Measurements from ENCODE around the gene PSPC1.

The PSPC1 gene

DNA sequence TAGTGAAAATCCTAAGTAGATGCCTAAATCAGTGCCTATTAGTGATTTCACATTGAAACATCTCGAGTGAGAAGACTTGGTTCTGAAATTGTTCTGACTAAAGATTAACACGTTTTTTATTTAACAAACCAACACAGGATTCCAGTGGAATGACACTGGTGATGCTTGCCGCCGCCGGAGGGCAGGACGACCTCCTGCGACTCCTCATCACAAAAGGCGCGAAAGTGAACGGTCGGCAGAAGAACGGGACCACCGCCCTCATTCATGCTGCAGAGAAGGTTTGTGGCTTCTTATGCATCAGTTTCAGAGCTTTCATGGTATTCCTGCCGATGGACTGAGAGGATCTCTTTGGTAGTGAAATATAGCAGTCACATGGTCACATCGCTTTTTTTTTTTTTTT lies 121.2 kb downstream of the PSPC1 start:
- ATAC-seq = no peak
- TF ChIP-seq ISL1 (CRISPR knock-in tag; IDR thresholded peaks at IDR 0.05) = no peak
- no peak for TF ChIP-seq RARB (CRISPR knock-in tag; IDR thresholded peaks at IDR 0.05)
- no peak for TF ChIP-seq PPARA (CRISPR knock-in tag; IDR thresholded peaks at IDR 0.05; ENCODE audit: borderline replicate concordance)
- TF ChIP-seq, protein P1, sequence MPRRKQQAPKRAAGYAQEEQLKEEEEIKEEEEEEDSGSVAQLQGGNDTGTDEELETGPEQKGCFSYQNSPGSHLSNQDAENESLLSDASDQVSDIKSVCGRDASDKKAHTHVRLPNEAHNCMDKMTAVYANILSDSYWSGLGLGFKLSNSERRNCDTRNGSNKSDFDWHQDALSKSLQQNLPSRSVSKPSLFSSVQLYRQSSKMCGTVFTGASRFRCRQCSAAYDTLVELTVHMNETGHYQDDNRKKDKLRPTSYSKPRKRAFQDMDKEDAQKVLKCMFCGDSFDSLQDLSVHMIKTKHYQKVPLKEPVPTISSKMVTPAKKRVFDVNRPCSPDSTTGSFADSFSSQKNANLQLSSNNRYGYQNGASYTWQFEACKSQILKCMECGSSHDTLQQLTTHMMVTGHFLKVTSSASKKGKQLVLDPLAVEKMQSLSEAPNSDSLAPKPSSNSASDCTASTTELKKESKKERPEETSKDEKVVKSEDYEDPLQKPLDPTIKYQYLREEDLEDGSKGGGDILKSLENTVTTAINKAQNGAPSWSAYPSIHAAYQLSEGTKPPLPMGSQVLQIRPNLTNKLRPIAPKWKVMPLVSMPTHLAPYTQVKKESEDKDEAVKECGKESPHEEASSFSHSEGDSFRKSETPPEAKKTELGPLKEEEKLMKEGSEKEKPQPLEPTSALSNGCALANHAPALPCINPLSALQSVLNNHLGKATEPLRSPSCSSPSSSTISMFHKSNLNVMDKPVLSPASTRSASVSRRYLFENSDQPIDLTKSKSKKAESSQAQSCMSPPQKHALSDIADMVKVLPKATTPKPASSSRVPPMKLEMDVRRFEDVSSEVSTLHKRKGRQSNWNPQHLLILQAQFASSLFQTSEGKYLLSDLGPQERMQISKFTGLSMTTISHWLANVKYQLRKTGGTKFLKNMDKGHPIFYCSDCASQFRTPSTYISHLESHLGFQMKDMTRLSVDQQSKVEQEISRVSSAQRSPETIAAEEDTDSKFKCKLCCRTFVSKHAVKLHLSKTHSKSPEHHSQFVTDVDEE (CRISPR knock-in tag; IDR thresholded peaks at IDR 0.05) = no peak
- TF ChIP-seq CREB5 (CRISPR knock-in tag; IDR thresholded peaks at IDR 0.05; ENCODE audit: low read depth) = no peak
- TF ChIP-seq ZNF70 (CRISPR knock-in tag; IDR thresholded peaks at IDR 0.05) = no peak
- TF ChIP-seq TCF4 (CRISPR knock-in tag; IDR thresholded peaks at IDR 0.05; ENCODE audit: borderline replicate concordance) = no peak
- TF ChIP-seq GLIS3 (CRISPR knock-in tag; IDR thresholded peaks at IDR 0.05) = no peak
- TF ChIP-seq TOX (CRISPR knock-in tag; IDR thresholded peaks at IDR 0.05; ENCODE audit: borderline replicate concordance) = no peak
- no peak for TF ChIP-seq OSR1 (CRISPR knock-in tag; IDR thresholded peaks at IDR 0.05)

GRCh38 chr13:19661126-19661525 lies 121.6 kb downstream of the PSPC1 start:
- no peak for ATAC-seq
- no peak for TF ChIP-seq ZNF565 (CRISPR knock-in tag; conservative IDR thresholded peaks at IDR 0.05; ENCODE audit: low read depth)
- no peak for TF ChIP-seq ZC3H10 (CRISPR knock-in tag; IDR thresholded peaks at IDR 0.05)
- no peak for TF ChIP-seq GLIS3 (CRISPR knock-in tag; IDR thresholded peaks at IDR 0.05)
- TF ChIP-seq ZFP30 (CRISPR knock-in tag; IDR thresholded peaks at IDR 0.05) = no peak
- TF ChIP-seq PPARA (CRISPR knock-in tag; IDR thresholded peaks at IDR 0.05; ENCODE audit: borderline replicate concordance) = no peak
- TF ChIP-seq ISL1 (CRISPR knock-in tag; IDR thresholded peaks at IDR 0.05) = no peak
- TF ChIP-seq ZNF70 (CRISPR knock-in tag; IDR thresholded peaks at IDR 0.05) = no peak

GRCh38 chr13:19658831-19659230 lies 123.9 kb downstream of the PSPC1 start:
- ATAC-seq = no peak
- TF ChIP-seq ESRRG (CRISPR knock-in tag; IDR thresholded peaks at IDR 0.05) = no peak
- TF ChIP-seq, protein P1 (CRISPR knock-in tag; IDR thresholded peaks at IDR 0.05) = no peak
- no peak for TF ChIP-seq TCF4 (CRISPR knock-in tag; IDR thresholded peaks at IDR 0.05; ENCODE audit: borderline replicate concordance)

DNA sequence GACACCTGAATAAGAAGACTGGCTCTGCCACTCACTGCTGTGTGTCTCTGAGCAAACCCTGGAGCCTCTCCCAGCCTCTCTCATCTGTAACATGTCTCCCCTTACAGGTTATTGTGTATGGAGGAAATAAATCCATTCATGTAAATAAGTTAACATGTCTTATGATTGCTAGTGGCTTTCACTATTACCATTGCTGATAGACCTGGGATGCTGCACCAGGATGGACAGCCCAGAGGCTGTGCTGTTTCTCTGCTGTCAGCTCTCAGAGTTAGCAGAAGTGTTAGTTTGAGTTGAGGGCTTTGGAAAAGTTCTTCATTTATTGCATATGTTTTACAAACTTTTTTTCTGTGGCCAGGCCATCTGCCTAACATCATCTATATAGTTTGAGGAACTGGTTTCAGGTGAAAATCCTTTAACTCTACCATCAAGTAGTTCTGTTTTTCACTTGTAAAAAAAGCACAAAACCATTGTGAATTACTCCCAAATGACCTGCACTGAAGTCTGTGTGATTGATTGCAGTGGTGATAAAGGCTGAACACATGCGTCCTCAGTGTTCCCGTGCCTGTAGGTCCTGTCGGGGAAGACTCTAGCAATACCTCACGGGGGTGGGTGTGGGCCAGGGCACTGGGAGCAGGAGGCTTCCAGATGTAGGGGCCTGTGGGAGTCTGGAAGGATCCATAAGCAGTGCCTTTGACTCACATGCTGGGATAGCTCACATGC lies 124.7 kb downstream of the PSPC1 start:
- peak; percentile 51 for ATAC-seq
- TF ChIP-seq POU6F1 (CRISPR knock-in tag; IDR thresholded peaks at IDR 0.05; ENCODE audit: borderline replicate concordance, low read depth) = no peak

Data from SK-N-SH treated with all-trans-retinoic acid at 6 μM for 48 hours (cell line).